OCI-LY1 (cell line): Measurements from ENCODE around the gene ENO3.

Experiments
- CTCF ChIP-seq: fragments of 200-600 bp; sonication (generic), shearing (Covaris generic); IDR thresholded peaks from 2 replicates; pipeline ENCODE4 v1.5.1; 2017; ENCODE audit warnings: mild to moderate bottlenecking, antibody characterized with exemption, low read length, moderate library complexity, mixed read lengths
- EZH2 ChIP-seq: fragments of 200-600 bp; sonication (generic), shearing (Covaris generic); IDR thresholded peaks from 2 replicates; pipeline ENCODE4 v1.8.0; 2017; ENCODE audit warnings: borderline replicate concordance, mixed run types, mild to moderate bottlenecking, antibody characterized with exemption, low read length, moderate library complexity, mixed read lengths

- TF ChIP-seq CTCF, result no peak
- TF ChIP-seq EZH2, result no peak
Observed at GRCh38 chr17:5003214-5003867, 52.4 kb downstream of the ENO3 start.
